Stimulated activated CD4-positive, alpha-beta T cell treated with anti-CD3 and anti-CD28 coated beads, Interleukin-15, amount 100 ng/mL, for 24 hours (primary cell): Measurements from ENCODE around the gene TADA2A.
"Not testable (repeated sequence)": the region's sequence is repeated elsewhere in the genome, so short reads cannot be mapped to it uniquely, and the experiment has no call there.

Experiments used
- DNase-seq: peaks from one replicate; pipeline ENCODE4 v3.0.0-alpha.2; 2020

TADA2A gene

GRCh38 chr17:37494401-37494831 is 87.7 kb downstream of the TADA2A start:
- no peak for DNase-seq

- DNase-seq: no peak
Measured at GRCh38 chr17:37494971-37495370, 88.3 kb downstream of the TADA2A start.

- no peak for DNase-seq
Measured at GRCh38 chr17:37500378-37500777, 93.7 kb downstream of the TADA2A start.

- no peak for DNase-seq
Measured at GRCh38 chr17:37502009-37502936, 95.6 kb downstream of the TADA2A start.

GRCh38 chr17:37503148-37503547 is 96.5 kb downstream of the TADA2A start:
- DNase-seq: no peak

- no peak for DNase-seq
Measured at GRCh38 chr17:37505333-37505732, 98.6 kb downstream of the TADA2A start.

- DNase-seq: peak; percentile 23
Measured at GRCh38 chr17:37506678-37507077, 100.0 kb downstream of the TADA2A start.

- DNase-seq: no peak
Measured at GRCh38 chr17:37507111-37507510, 100.4 kb downstream of the TADA2A start.

GRCh38 chr17:37510056-37510455 is 103.4 kb downstream of the TADA2A start:
- no peak for DNase-seq

GRCh38 chr17:37511642-37512041 is 105.0 kb downstream of the TADA2A start:
- not testable (repeated sequence) for DNase-seq

- no peak for DNase-seq
Measured at GRCh38 chr17:37512442-37513068, 105.9 kb downstream of the TADA2A start.

- no peak for DNase-seq
Measured at GRCh38 chr17:37513711-37514110, 107.0 kb downstream of the TADA2A start.

- no peak for DNase-seq
Measured at GRCh38 chr17:37516127-37516571, 109.5 kb downstream of the TADA2A start.

- DNase-seq: no peak
Measured at GRCh38 chr17:37517881-37518280, 111.2 kb downstream of the TADA2A start.

GRCh38 chr17:37518826-37519225 is 112.1 kb downstream of the TADA2A start:
- DNase-seq: no peak

GRCh38 chr17:37519251-37519985 is 112.7 kb downstream of the TADA2A start:
- no peak for DNase-seq

- no peak for DNase-seq
Measured at GRCh38 chr17:37520174-37520573, 113.5 kb downstream of the TADA2A start.

- no peak for DNase-seq
Measured at GRCh38 chr17:37521821-37522220, 115.1 kb downstream of the TADA2A start.

GRCh38 chr17:37523715-37524219 is 117.1 kb downstream of the TADA2A start:
- no peak for DNase-seq

GRCh38 chr17:37527249-37527851 is 120.7 kb downstream of the TADA2A start:
- DNase-seq: no peak
